Measurements from ENCODE around the gene SLMAP.
A peak's percentile ranks its signal among the peaks of the same experiment; 100 is the strongest.
"Not testable (repeated sequence)": the region's sequence is repeated elsewhere in the genome, so short reads cannot be mapped to it uniquely, and the experiment has no call there.

SLMAP gene

GRCh38 chr3:57794501-57794900 lies 38.4 kb downstream of the SLMAP start:
- DNase-seq: no peak

- no peak for DNase-seq
Measured at GRCh38 chr3:57794951-57795350, 38.8 kb downstream of the SLMAP start.

- DNase-seq: no peak
Measured at GRCh38 chr3:57796261-57796660, 40.2 kb downstream of the SLMAP start.

- no peak for DNase-seq
Measured at GRCh38 chr3:57797701-57798487, 41.8 kb downstream of the SLMAP start.

GRCh38 chr3:57803647-57804081 lies 47.6 kb downstream of the SLMAP start:
- DNase-seq: no peak

- no peak for DNase-seq
Measured at GRCh38 chr3:57805266-57805665, 49.2 kb downstream of the SLMAP start.

GRCh38 chr3:57805674-57806073 lies 49.6 kb downstream of the SLMAP start:
- DNase-seq: no peak

GRCh38 chr3:57806195-57806594 lies 50.1 kb downstream of the SLMAP start:
- not testable (repeated sequence) for DNase-seq

- no peak for DNase-seq
Measured at GRCh38 chr3:57808961-57809608, 53.0 kb downstream of the SLMAP start.

- no peak for DNase-seq
Measured at GRCh38 chr3:57809609-57809968, 53.5 kb downstream of the SLMAP start.

GRCh38 chr3:57810048-57810447 lies 53.9 kb downstream of the SLMAP start:
- no peak for DNase-seq

GRCh38 chr3:57810471-57811137 lies 54.5 kb downstream of the SLMAP start:
- DNase-seq: no peak

- DNase-seq: peak; percentile 19
Measured at GRCh38 chr3:57815036-57815435, 58.9 kb downstream of the SLMAP start.

- DNase-seq: no peak
Measured at GRCh38 chr3:57816471-57817095, 60.5 kb downstream of the SLMAP start.

- DNase-seq: no peak
Measured at GRCh38 chr3:57818772-57819171, 62.7 kb downstream of the SLMAP start.

- no peak for DNase-seq
Measured at GRCh38 chr3:57820479-57820878, 64.4 kb downstream of the SLMAP start.

- no peak for DNase-seq
Measured at GRCh38 chr3:57821765-57822164, 65.7 kb downstream of the SLMAP start.

GRCh38 chr3:57822686-57823085 lies 66.6 kb downstream of the SLMAP start:
- no peak for DNase-seq

- DNase-seq: no peak
Measured at GRCh38 chr3:57825116-57825515, 69.0 kb downstream of the SLMAP start.

GRCh38 chr3:57826245-57826951 lies 70.3 kb downstream of the SLMAP start:
- no peak for DNase-seq

GRCh38 chr3:57826952-57827723 lies 71.0 kb downstream of the SLMAP start:
- DNase-seq: no peak

- DNase-seq: no peak
Measured at GRCh38 chr3:57827757-57828156, 71.6 kb downstream of the SLMAP start.
